Smooth muscle cell (in vitro differentiated cells): Measurements from ENCODE around the gene MUC3A. TPM values are rescaled to one million over a fixed set of nuclear protein-coding genes. Genes with fewer than 3 reads are reported as not detected.

ENCODE experiments used
- DNase-seq: peaks from one replicate; lab custom pipeline; 2025; ENCODE audit not compliant: unreplicated experiment; lab: John Stamatoyannopoulos, UW
- H2AFZ ChIP-seq: fragments of 200-600 bp; sonication (generic); 2 replicates; pipeline ENCODE4 v1.6.0; 2016; ENCODE audit warnings: antibody characterized with exemption, low read depth, mild to moderate bottlenecking
- H3F3A ChIP-seq: fragments of 200-600 bp; sonication (generic); 2 replicates; pipeline ENCODE4 v1.6.0; 2017; ENCODE audit warnings: antibody characterized with exemption, low read depth
- H3K27ac ChIP-seq: fragments of 200-600 bp; sonication (generic); 2 replicates; pipeline ENCODE4 v1.5.1; 2016; ENCODE audit warnings: low read depth, mild to moderate bottlenecking
- H3K27me3 ChIP-seq: fragments of 200-600 bp; sonication (generic); 2 replicates; pipeline ENCODE4 v1.6.1; 2016; ENCODE audit warnings: low read depth, mild to moderate bottlenecking
- H3K36me3 ChIP-seq: fragments of 200-600 bp; sonication (generic); 2 replicates; pipeline ENCODE4 v1.5.1; 2016; ENCODE audit warnings: low read depth
- H3K4me1 ChIP-seq: fragments of 200-600 bp; sonication (generic); 2 replicates; pipeline ENCODE4 v1.5.1; 2016; ENCODE audit warnings: low read depth
- H3K4me2 ChIP-seq: fragments of 200-600 bp; sonication (generic); 2 replicates; pipeline ENCODE4 v1.6.0; 2016; ENCODE audit warnings: mild to moderate bottlenecking
- H3K4me3 ChIP-seq: fragments of 200-600 bp; sonication (generic); 2 replicates; pipeline ENCODE4 v1.5.1; 2016; ENCODE audit warnings: mild to moderate bottlenecking
- H3K79me2 ChIP-seq: fragments of 200-600 bp; sonication (generic); 2 replicates; pipeline ENCODE4 v1.6.0; 2016; ENCODE audit warnings: low read depth, mild to moderate bottlenecking
- H3K9ac ChIP-seq: fragments of 200-600 bp; sonication (generic); 2 replicates; pipeline ENCODE4 v1.6.0; 2016; ENCODE audit warnings: low read depth
- H3K9me3 ChIP-seq: fragments of 200-600 bp; sonication (generic); replicated peaks from 2 replicates; pipeline ENCODE4 v1.5.1; 2016; ENCODE audit warnings: low read depth
- H4K20me1 ChIP-seq: fragments of 200-600 bp; sonication (generic); 2 replicates; pipeline ENCODE4 v1.6.0; 2016; ENCODE audit warnings: low read depth
- CTCF ChIP-seq: fragments of 200-600 bp; sonication (generic); IDR thresholded peaks from 2 replicates; pipeline ENCODE4 v1.5.1; 2017; ENCODE audit warnings: borderline replicate concordance, mild to moderate bottlenecking, antibody characterized with exemption; ENCODE audit not compliant: insufficient read depth, poor library complexity, severe bottlenecking
- WGBS: methylation state at CpG from one replicate; pipeline ENCODE4 v1.1.7; 2016; ENCODE audit warnings: low lambda C conversion rate; 5-methylcytosine and 5-hydroxymethylcytosine counted together
- polyA plus RNA-seq: library from polyadenylated mRNA; unstranded; fragments of >200 nt; fragmentation: Nextera tagmentation; extraction: Ambion mirVana; gene quantifications from 2 replicates; pipeline ENCODE4 v1.2.1, GENCODE V29; 2016
- total RNA-seq: library from RNA; depleted of rRNA; stranded (reverse); fragments of >200 nt; gene quantifications from 2 replicates; pipeline ENCODE4 v1.2.3, GENCODE V29; 2014

MUC3A gene
- total RNA-seq (not detected in 2 replicates), polyA plus RNA-seq (not detected in 2 replicates)

GRCh38 chr7:100949227-100949932 lies at the start of gene MUC3A:
Gene MUC3A, plus strand, starts transcription at chr7:100949534. Its CDS starts 91 bp downstream, at chr7:100949625.
- no peaks in the 10 kb centered on the region for H3K9me3 ChIP-seq
- H3K36me3 ChIP-seq: no peaks in the 10 kb centered on the region
- H4K20me1 ChIP-seq: no peaks in the 10 kb centered on the region
- no peak within 1 kb of the TSS for H3K9ac ChIP-seq
- 44% methylated on average over 24 of the region's 24 CpGs for WGBS
- H3K27ac ChIP-seq: no peak within 1 kb of the TSS
- H3K79me2 ChIP-seq: no peaks in the 10 kb centered on the region
- no peak within 1 kb of the TSS for H2AFZ ChIP-seq
- TF ChIP-seq CTCF: no peak
- no peaks in the 10 kb centered on the region for H3K4me1 ChIP-seq
- H3K4me2 ChIP-seq: no peak within 1 kb of the TSS
- H3F3A ChIP-seq: no peaks in the 10 kb centered on the region
- peaks cover 5% of the 10 kb centered on the region for H3K27me3 ChIP-seq
- no peak for DNase-seq
- H3K4me3 ChIP-seq: peak within 1 kb of the TSS; percentile 13

- H3K4me3 ChIP-seq: no peak overlapping the region
- no peak for TF ChIP-seq CTCF
- no peak overlapping the region for H3K4me2 ChIP-seq
- no peaks in the 10 kb centered on the region for H3F3A ChIP-seq
- no peak overlapping the region for H3K9ac ChIP-seq
- WGBS: 90% methylated on average over 2 of the region's 2 CpGs
- H3K4me1 ChIP-seq: no peaks in the 10 kb centered on the region
- no peak overlapping the region for H3K27ac ChIP-seq
- no peaks in the 10 kb centered on the region for H4K20me1 ChIP-seq
- no peak overlapping the region for H2AFZ ChIP-seq
- peaks cover 19% of the 10 kb centered on the region for H3K27me3 ChIP-seq
- no peaks in the 10 kb centered on the region for H3K9me3 ChIP-seq
- H3K36me3 ChIP-seq: no peaks in the 10 kb centered on the region
- H3K79me2 ChIP-seq: no peaks in the 10 kb centered on the region
- no peak for DNase-seq
Measured at GRCh38 chr7:100900978-100901377, 48.4 kb upstream of the MUC3A start.

GRCh38 chr7:100901921-100902332 lies 47.4 kb upstream of the MUC3A start:
- Histone ChIP-seq H3K4me1 (no peaks in the 10 kb centered on the region), H3K4me3 (no peak overlapping the region), H3K4me2 (no peak overlapping the region), H4K20me1 (no peaks in the 10 kb centered on the region), H3K9me3 (no peaks in the 10 kb centered on the region), H3K36me3 (no peaks in the 10 kb centered on the region), H2AFZ (no peak overlapping the region), H3K79me2 (no peaks in the 10 kb centered on the region), H3K27ac (no peak overlapping the region), H3K27me3 (peaks cover 11% of the 10 kb centered on the region), H3F3A (no peaks in the 10 kb centered on the region), H3K9ac (no peak overlapping the region)
- no peak for TF ChIP-seq CTCF
- DNase-seq: no peak
- WGBS: 76% methylated on average over 5 of the region's 5 CpGs

GRCh38 chr7:100902638-100903037 lies 46.7 kb upstream of the MUC3A start:
- no peak overlapping the region for H3K9ac ChIP-seq
- H3K4me3 ChIP-seq: no peak overlapping the region
- no peaks in the 10 kb centered on the region for H3F3A ChIP-seq
- H3K9me3 ChIP-seq: no peaks in the 10 kb centered on the region
- no peak overlapping the region for H3K4me2 ChIP-seq
- TF ChIP-seq CTCF: no peak
- no peaks in the 10 kb centered on the region for H4K20me1 ChIP-seq
- H3K4me1 ChIP-seq: no peaks in the 10 kb centered on the region
- no peaks in the 10 kb centered on the region for H3K36me3 ChIP-seq
- H3K27ac ChIP-seq: no peak overlapping the region
- no peak for DNase-seq
- peaks cover 4% of the 10 kb centered on the region for H3K27me3 ChIP-seq
- no peak overlapping the region for H2AFZ ChIP-seq
- no peaks in the 10 kb centered on the region for H3K79me2 ChIP-seq
- WGBS: 97% methylated on average over 7 of the region's 7 CpGs
